22Rv1 (cell line): ENCODE data around the gene ATP2A3.

Experiments used
- H3K27ac ChIP-seq: fragments of 450-650 bp; 2 replicates; pipeline ENCODE4 v1.5.1; 2017
- ZFX ChIP-seq: fragments of 450-650 bp; IDR thresholded peaks from 2 replicates; pipeline ENCODE4 v1.6.1; 2017; ENCODE audit warnings: antibody characterized with exemption, borderline replicate concordance
- TF ChIP-seq, protein P1 (sequence below): fragments of 450-650 bp; IDR thresholded peaks from 2 replicates; pipeline ENCODE4 v1.5.1; 2017; ENCODE audit warnings: mild to moderate bottlenecking

ATP2A3 gene

DNA sequence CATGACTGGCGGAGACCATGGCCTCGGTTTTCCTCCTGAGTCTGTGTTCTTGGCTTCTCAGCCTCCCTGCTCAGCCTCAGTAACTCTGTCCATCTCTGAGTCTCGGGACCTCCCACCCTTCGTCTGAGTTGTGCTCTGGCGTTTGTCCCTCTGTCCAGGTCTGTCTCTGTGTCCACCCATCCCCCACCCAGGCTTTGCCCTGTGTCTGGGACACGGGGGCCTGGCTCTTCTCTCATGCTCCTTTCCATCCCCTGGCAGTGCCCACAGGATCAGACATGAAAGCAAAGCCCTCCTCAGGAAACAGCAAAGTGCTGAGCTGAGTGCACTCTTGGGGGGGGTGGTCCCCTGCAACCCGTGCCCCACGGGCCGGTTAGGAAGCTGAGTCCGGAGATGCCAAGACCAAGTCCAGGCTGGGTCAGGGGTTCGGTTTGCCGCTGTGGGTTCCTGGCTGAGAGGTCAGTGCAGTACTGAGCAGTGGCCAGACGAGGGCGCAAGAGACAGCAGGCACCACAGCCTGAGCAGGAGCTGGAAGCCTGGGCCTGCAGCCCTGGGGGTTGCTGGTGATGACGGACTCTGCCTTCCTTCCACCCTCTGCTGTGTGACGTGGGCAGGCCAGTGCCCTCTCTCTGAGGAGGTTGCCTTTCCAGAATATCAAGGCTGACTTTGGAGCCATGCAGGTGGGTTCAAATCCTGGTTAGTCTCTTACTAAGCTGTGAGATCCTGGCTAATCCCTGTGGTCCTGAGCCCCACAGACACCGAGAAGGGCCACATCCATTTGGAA, 50.5 kb downstream of the ATP2A3 start:
- TF ChIP-seq ZFX, result no peak
- TF ChIP-seq, protein P1, sequence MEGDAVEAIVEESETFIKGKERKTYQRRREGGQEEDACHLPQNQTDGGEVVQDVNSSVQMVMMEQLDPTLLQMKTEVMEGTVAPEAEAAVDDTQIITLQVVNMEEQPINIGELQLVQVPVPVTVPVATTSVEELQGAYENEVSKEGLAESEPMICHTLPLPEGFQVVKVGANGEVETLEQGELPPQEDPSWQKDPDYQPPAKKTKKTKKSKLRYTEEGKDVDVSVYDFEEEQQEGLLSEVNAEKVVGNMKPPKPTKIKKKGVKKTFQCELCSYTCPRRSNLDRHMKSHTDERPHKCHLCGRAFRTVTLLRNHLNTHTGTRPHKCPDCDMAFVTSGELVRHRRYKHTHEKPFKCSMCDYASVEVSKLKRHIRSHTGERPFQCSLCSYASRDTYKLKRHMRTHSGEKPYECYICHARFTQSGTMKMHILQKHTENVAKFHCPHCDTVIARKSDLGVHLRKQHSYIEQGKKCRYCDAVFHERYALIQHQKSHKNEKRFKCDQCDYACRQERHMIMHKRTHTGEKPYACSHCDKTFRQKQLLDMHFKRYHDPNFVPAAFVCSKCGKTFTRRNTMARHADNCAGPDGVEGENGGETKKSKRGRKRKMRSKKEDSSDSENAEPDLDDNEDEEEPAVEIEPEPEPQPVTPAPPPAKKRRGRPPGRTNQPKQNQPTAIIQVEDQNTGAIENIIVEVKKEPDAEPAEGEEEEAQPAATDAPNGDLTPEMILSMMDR, result peak; percentile 98
- no peak overlapping the region for H3K27ac ChIP-seq

DNA sequence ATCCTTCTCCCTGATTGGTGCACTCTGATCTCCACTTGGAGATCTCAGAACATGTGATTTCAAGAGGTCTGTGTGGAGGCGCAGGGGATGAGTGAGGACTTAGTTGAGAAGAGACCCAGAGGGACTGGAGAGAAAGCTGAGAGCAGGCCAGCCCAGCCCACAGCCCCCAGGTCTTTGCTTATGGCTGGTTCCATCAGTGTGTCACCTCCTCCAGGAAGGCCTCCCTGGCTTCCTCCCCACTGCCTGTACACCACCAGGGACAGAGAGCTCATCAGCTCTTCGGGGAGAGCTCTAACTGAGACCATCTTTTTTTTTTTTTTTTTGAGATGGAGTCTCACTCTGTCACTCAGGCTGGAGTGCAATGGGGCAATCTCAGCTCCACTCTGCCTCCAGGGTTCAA, 51.4 kb downstream of the ATP2A3 start:
- no peak overlapping the region for H3K27ac ChIP-seq
- TF ChIP-seq, protein P1, result no peak
- TF ChIP-seq ZFX, result no peak

- TF ChIP-seq, protein P1, result no peak
- TF ChIP-seq ZFX, result no peak
- H3K27ac ChIP-seq, result no peak overlapping the region
Observed at GRCh38 chr17:3911271-3912053, 52.8 kb downstream of the ATP2A3 start.

- TF ChIP-seq ZFX, result no peak
- TF ChIP-seq, protein P1, result no peak
- no peak overlapping the region for H3K27ac ChIP-seq
Observed at GRCh38 chr17:3910420-3911270, 53.6 kb downstream of the ATP2A3 start.

GRCh38 chr17:3909257-3909656, 55.0 kb downstream of the ATP2A3 start:
- TF ChIP-seq, protein P1, result no peak
- no peak for TF ChIP-seq ZFX
- H3K27ac ChIP-seq, result no peak overlapping the region

DNA sequence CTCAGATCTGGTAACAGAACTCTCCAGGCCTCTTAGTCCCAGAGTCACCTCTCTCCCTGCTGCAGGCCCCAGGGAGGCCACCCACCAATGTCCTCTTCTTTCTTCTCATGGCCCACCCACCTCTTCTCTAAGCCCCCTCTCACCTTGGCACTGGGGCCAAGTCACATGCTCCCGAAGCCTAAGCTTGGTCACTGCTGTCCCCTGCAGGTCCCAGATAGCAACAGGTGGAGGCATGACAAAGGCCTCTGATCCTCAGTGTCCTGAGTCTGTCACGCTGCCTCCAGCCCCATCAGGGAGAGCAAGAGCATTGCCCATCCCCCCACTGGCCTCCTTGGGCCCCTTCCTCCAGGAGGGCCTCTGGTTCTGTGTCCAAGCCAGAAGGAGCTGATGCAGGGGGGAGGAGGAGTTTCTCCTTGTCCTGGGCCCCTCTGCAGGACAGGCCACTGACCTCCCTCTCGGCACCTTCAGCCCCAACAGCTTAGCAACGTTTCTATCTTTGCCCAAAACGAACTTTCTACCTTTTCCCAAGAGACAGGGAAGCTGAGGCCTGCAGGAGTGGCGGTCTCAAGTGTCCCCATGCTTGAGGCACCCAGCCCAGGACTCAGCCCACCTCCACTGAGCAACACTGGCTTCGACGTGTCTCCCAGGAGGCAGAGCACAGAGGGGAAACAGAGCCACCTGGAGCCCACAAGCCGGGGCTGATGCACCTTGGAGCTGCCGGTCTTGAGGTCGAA, 56.6 kb downstream of the ATP2A3 start:
- no peak overlapping the region for H3K27ac ChIP-seq
- TF ChIP-seq, protein P1, result peak; percentile 18; the same call in 1 of the 2 replicates
- no peak for TF ChIP-seq ZFX
